Calu3 (cell line): ENCODE results near the gene CDH4. TPM values are rescaled to one million over a fixed set of nuclear protein-coding genes. Genes with fewer than 3 reads are reported as not detected.

ENCODE experiments used
- BruUV-seq: library from RNA; stranded (reverse); fragments of 400-500 nt; replicated peaks from 2 replicates; lab custom pipeline; 2021; lab: Mats Ljungman, UMichigan
- CTCF ChIA-PET: fragments of 300-600 bp; sonication (Branson Sonifier 250); formaldehyde crosslinking; loops from one replicate; lab custom pipeline; 2022; ENCODE audit warnings: antibody characterized with exemption; lab: Charles Lee
- DNase-seq: peaks from one replicate; pipeline ENCODE4 v3.0.0; 2022
- H3K27ac Mint-ChIP-seq: one replicate; pipeline ENCODE4 v1.8.0; 2022; ENCODE audit warnings: mixed read lengths; ENCODE audit not compliant: unreplicated experiment
- H3K27me3 Mint-ChIP-seq: one replicate; pipeline ENCODE4 v1.8.0; 2022; ENCODE audit warnings: mixed read lengths; ENCODE audit not compliant: unreplicated experiment
- H3K36me3 Mint-ChIP-seq: one replicate; pipeline ENCODE4 v1.8.0; 2022; ENCODE audit warnings: mild to moderate bottlenecking, moderate library complexity, mixed read lengths; ENCODE audit not compliant: insufficient read depth, unreplicated experiment
- H3K4me1 Mint-ChIP-seq: one replicate; pipeline ENCODE4 v1.8.0; 2022; ENCODE audit warnings: mild to moderate bottlenecking, low read depth, mixed read lengths; ENCODE audit not compliant: unreplicated experiment
- H3K4me3 Mint-ChIP-seq: one replicate; pipeline ENCODE4 v1.8.0; 2022; ENCODE audit warnings: mild to moderate bottlenecking, low read depth, moderate library complexity, mixed read lengths; ENCODE audit not compliant: unreplicated experiment
- H3K9me3 Mint-ChIP-seq: one replicate; pipeline ENCODE4 v1.8.0; 2022; ENCODE audit warnings: low read depth, mixed read lengths; ENCODE audit not compliant: unreplicated experiment
- intact Hi-C: fragments of 100-400 bp; cut with micrococcal nuclease; formaldehyde crosslinking; loops from one replicate; pipeline ENCODE4 v1.10.0; 2022; ENCODE audit not compliant: unreplicated experiment
- total RNA-seq: library from RNA; stranded (reverse); gene quantifications from 2 replicates; pipeline ENCODE4 v1.2.3, GENCODE V29; 2022
- TF ChIP-seq, protein P1 (sequence below): fragments of 200-600 bp; IDR thresholded peaks from one replicate; pipeline ENCODE4 v1.8.0; 2022; ENCODE audit warnings: antibody characterized with exemption; ENCODE audit not compliant: unreplicated experiment

Gene CDH4
- total RNA-seq, 1 experiment from 2014 or later, result not detected

DNA sequence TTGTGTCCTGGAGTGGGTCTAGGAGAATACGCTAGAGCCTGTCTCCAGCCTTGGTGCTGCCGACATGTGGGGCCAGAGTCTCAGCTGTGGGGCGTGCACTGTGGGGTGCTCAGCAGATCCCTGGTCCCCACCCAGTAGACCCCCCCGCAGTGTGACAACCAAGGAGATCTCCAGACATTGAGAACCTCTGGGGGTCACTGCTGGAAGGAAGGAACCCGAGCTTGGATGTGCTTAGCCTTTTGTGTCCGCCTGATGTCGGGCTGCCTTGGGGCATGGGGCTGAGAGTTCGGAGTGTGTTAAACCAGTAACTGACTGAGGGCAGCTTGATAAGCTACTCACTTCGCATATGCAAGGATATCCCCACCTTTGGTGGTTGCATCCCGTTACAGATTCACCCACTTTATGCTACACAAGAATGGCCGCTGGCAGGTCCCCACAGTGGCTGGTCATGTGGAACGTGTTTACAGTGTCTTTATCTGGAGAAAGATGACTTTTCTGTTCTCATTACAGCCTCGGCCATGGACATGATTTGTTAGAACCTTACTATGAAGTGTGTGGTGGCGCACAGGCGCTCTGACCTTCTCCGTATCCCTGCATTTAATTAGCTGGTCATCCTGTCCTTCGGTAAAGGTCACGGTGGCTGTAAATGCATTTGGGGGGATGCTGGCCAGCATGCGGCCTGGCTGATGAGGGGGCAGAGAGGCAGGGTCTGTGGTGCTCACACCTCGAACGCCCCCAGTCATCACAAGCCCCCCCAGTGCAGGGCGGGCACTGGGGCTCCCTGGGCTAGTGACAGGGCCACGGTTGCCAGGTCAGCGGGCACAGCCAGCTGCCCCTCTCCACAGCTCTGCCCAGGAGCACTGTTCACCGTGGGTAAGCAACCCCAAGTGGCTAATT, 446.8 kb downstream of the CDH4 start:
- intact Hi-C loops, result no loop called here
- DNase-seq, result no peak
- H3K27me3 Mint-ChIP-seq, result peaks cover 59% of the 10 kb centered on the region
- CTCF ChIA-PET, result interaction anchor here (1.0 kb wide), 1 partner anchor 9 kb away, joined by 3 read pairs; no protein-coding TSS in a partner anchor
- TF ChIP-seq, protein P1, sequence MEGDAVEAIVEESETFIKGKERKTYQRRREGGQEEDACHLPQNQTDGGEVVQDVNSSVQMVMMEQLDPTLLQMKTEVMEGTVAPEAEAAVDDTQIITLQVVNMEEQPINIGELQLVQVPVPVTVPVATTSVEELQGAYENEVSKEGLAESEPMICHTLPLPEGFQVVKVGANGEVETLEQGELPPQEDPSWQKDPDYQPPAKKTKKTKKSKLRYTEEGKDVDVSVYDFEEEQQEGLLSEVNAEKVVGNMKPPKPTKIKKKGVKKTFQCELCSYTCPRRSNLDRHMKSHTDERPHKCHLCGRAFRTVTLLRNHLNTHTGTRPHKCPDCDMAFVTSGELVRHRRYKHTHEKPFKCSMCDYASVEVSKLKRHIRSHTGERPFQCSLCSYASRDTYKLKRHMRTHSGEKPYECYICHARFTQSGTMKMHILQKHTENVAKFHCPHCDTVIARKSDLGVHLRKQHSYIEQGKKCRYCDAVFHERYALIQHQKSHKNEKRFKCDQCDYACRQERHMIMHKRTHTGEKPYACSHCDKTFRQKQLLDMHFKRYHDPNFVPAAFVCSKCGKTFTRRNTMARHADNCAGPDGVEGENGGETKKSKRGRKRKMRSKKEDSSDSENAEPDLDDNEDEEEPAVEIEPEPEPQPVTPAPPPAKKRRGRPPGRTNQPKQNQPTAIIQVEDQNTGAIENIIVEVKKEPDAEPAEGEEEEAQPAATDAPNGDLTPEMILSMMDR, result no peak
- no peaks in the 10 kb centered on the region for H3K36me3 Mint-ChIP-seq
- no peak overlapping the region for H3K4me3 Mint-ChIP-seq
- peaks cover 3% of the 10 kb centered on the region for H3K9me3 Mint-ChIP-seq
- no peaks in the 10 kb centered on the region for H3K4me1 Mint-ChIP-seq
- no peak overlapping the region for H3K27ac Mint-ChIP-seq
- BruUV-seq, result no TSS peak

DNA sequence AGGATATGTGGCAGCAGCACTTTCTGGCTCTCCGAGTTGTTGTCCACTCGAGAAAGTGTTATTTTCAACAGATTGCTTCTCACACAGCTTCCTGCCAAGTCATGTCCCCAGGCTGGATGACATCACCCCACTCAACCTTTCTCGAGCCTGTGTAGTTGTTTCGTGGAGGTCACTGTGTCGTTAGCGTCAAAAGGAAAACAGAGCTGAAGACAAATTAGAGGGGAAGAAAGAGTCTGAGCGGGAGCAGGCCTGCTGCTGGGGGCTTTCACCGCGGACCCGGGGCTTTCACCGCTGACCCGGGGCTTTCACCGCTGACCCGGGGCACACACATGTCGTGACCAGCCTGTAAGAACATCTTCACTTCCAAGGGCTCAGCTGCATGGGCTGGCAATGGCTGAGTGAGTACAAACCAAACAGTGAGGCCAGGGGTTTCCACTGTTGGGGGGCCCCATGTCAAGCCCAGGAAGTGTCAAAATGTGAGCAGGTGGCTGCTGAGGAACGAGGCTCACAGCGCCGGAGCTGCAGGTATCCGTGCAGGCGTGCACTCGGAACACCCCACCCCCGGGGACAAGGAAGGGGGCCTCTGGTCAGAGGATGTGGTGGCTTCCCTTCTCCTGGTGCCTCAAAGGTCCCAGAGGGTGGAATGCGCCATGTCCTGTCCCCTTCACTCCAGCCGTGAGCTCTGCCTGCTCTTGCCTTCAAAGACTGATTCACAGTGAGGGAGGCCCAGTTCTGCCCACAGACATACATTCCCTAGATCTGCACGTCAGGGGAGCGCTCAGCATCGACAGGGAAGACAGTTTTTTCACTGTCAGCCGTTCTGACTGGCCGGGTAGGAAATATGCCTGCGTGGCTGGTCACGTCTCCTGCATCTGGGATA, 447.7 kb downstream of the CDH4 start:
- no TSS peak for BruUV-seq
- H3K27me3 Mint-ChIP-seq, result peaks cover 64% of the 10 kb centered on the region
- no peaks in the 10 kb centered on the region for H3K4me1 Mint-ChIP-seq
- no peak overlapping the region for H3K27ac Mint-ChIP-seq
- no peaks in the 10 kb centered on the region for H3K36me3 Mint-ChIP-seq
- CTCF ChIA-PET, result no interaction called here
- no peak overlapping the region for H3K4me3 Mint-ChIP-seq
- TF ChIP-seq, protein P1, result no peak
- H3K9me3 Mint-ChIP-seq, result peaks cover 3% of the 10 kb centered on the region
- no peak for DNase-seq
- intact Hi-C loops, result no loop called here

DNA sequence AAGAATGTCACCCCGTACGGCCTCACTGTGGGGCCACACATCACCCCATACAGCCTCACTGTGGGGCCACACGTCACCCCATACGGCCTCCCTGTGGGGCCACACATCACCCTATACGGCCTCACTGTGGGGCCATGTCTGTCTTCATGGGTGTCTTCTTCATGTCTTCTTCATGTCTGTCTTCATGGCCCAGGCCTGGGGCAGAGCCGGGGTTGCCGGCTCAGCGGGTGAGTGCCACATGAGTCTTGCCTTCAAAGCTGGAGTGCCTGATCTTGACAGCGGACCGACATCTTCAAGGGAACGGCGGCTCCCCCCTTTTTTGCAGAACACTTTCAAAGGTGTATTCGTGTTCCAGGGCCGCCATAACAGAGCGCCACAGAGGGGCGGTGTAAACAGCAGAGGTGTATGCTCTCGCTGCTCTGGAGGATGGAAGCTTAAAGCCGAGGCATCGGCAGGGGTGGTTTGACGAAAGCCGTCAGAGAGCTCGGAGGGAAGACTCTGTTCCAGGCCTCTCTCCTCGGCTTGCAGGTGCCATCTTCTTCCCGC, 448.6 kb downstream of the CDH4 start:
- H3K4me3 Mint-ChIP-seq, result no peak overlapping the region
- H3K27me3 Mint-ChIP-seq, result peaks cover 65% of the 10 kb centered on the region
- no peaks in the 10 kb centered on the region for H3K4me1 Mint-ChIP-seq
- H3K36me3 Mint-ChIP-seq, result no peaks in the 10 kb centered on the region
- CTCF ChIA-PET, result no interaction called here
- BruUV-seq, result no TSS peak
- H3K9me3 Mint-ChIP-seq, result peaks cover 3% of the 10 kb centered on the region
- TF ChIP-seq, protein P1, result no peak
- no peak for DNase-seq
- intact Hi-C loops, result no loop called here
- no peak overlapping the region for H3K27ac Mint-ChIP-seq

DNA sequence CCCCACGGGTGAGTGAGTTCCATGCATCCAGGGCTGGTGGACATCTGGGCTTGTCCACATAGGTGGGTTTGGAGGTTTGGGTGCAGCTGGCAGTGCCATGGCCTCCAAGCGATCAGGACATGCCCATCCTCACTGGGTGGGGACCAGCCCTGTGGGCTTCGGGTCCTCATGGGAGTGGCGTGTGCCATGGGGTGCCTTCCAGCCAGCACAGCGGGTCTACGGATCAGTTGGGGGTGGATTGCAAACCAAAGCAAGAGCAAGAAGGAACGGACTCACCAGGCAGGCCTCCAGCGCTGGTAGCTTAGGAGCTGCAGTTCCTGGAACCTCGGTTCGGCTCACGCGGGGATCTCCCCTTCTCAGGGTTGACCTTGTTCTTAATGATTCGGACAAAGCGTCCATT, 449.3 kb downstream of the CDH4 start:
- CTCF ChIA-PET, result no interaction called here
- H3K27me3 Mint-ChIP-seq, result peaks cover 65% of the 10 kb centered on the region
- no peak overlapping the region for H3K27ac Mint-ChIP-seq
- no peaks in the 10 kb centered on the region for H3K36me3 Mint-ChIP-seq
- TF ChIP-seq, protein P1, result no peak
- no peaks in the 10 kb centered on the region for H3K4me1 Mint-ChIP-seq
- H3K9me3 Mint-ChIP-seq, result peaks cover 3% of the 10 kb centered on the region
- intact Hi-C loops, result no loop called here
- BruUV-seq, result no TSS peak
- no peak for DNase-seq
- no peak overlapping the region for H3K4me3 Mint-ChIP-seq
